Inferior parietal cortex (tissue), 1 donor: ENCODE data around the gene FOXF1.

ENCODE experiments used
- DNase-seq: peaks from one replicate; pipeline ENCODE4 v3.0.0-alpha.2; 2016; ENCODE audit errors: extremely low spot score

FOXF1 gene

DNA sequence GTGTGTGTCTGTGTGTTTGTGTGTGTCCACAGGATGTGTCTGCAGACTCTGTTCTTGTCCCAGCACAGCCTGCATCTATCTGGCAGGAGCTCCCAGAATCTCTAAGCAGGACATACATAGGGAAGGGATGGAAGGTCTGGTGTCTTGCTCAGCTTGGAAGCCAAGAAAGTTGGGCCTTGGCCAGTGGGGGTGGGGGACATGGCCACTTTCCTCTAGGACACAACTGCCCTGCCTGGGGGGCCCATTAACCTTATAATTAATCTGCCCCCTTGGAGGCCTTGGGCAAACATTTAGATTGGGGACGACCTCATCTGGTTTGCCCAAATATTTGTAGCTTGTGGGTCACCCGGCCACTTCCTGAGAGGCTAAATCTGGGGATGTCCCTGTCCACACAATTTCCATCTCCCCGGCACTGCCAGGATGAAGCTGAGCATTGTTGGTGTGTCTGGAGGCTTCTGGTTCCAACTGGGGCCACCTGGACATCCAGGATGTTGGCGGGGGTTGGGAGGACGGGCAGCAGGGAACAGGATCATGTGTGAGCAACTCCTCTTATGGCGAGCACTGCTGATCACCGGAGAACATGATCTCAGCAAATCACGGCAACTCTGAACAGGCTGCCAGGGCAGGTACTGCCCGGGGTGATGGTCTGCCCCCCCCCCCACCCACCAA lies 17.2 kb upstream of the FOXF1 start:
- DNase-seq = no peak

- no peak for DNase-seq
Observed at GRCh38 chr16:86494039-86494564, 16.2 kb upstream of the FOXF1 start.

- no peak for DNase-seq
Observed at GRCh38 chr16:86494565-86495356, 15.6 kb upstream of the FOXF1 start.

- DNase-seq = no peak
Observed at GRCh38 chr16:86495357-86495701, 15.0 kb upstream of the FOXF1 start.

DNA sequence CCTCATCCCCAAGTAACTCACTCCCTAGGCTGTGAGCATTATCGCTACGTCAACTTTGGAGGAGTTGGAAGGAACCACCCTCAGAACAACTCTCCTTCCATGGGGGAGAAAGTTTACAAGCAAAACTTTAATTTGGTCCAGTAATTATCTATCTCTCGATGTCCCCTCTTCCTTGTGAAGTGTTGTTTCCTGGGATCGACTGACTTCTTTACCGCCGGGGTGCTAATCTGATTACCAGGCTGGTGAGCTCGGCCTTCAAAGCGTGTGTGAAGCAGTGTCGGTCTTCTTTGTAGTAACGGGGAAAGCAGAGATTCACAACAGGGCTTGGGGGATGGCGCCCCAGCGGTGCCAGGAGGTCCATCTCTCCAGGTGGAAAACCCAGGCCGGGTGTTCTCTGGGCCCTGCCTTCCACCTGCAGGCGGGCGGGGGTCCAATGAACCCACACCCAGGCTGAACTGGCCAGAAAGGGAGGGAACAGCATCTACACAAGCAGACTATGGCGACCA lies 14.5 kb upstream of the FOXF1 start:
- DNase-seq = no peak

GRCh38 chr16:86496262-86496928 lies 13.9 kb upstream of the FOXF1 start:
- DNase-seq = no peak

DNA sequence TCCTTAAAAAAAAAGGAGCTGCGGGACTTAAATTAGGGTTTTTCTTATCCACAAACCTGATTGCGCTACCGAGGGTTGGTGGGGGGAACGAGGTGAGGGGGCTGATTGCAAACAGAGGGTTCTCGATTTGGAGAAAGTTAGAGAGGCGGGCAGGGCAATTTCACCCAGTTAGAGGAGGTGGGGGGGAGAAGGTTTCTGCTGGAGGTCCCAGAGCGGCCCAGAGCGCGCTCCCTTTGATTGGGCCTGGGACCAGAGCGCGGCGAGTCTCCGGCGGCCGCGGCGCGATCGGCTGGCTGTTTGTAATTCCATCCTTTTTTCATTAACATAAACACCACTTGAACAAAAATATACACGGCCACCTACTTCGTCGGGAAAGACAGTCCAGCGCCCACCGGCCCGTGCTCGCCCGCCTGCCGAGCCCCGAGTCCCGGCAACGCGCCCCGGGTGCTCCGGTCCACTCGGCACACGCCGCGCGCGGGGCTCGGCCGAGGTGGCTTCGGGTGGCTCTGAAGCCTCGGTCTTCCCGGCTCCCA lies 13.3 kb upstream of the FOXF1 start:
- DNase-seq = no peak

GRCh38 chr16:86497551-86498021 lies 12.7 kb upstream of the FOXF1 start:
- DNase-seq = no peak

GRCh38 chr16:86498155-86498670 lies 12.1 kb upstream of the FOXF1 start:
- no peak for DNase-seq

DNA sequence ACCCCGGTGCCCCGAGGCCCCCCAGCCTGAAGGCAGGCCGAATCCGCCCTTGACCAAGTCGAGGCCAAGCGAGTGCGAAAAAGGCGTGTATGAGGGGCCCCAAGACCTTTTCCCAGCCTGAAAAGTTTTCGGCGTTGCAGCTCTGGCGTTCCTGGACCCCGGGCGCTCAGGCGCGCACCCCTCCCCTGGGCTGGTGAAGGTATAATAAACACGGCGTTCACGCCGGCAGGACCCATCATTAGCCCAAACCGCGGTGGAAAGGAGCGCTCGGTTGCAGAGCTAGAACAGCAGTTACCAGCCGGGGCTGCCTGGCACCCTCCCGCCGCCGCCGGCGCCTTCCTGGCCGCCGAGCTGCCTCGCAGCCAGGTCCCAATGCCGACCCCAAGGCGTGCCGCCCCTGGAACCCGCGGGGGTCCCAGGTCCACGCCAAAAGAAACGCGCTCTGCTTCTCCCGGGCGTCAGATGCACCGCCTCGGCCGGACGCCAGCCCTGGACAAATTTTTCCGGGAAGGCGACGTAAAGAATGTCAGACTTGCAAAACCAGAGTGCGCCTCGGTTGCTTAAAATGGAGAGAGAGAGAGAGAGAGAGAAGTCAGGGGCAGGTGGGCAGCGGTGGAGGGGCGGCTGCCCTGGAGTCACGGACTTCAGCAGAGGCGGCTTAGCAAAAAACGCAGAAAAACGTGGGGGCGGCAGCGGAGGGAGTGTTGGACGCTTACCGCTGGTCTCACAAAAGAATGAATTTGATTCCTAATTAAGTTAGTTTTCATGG lies 11.5 kb upstream of the FOXF1 start:
- no peak for DNase-seq

- DNase-seq = no peak
Observed at GRCh38 chr16:86499440-86499786, 10.9 kb upstream of the FOXF1 start.

GRCh38 chr16:86499889-86500707 lies 10.2 kb upstream of the FOXF1 start:
- no peak for DNase-seq

DNA sequence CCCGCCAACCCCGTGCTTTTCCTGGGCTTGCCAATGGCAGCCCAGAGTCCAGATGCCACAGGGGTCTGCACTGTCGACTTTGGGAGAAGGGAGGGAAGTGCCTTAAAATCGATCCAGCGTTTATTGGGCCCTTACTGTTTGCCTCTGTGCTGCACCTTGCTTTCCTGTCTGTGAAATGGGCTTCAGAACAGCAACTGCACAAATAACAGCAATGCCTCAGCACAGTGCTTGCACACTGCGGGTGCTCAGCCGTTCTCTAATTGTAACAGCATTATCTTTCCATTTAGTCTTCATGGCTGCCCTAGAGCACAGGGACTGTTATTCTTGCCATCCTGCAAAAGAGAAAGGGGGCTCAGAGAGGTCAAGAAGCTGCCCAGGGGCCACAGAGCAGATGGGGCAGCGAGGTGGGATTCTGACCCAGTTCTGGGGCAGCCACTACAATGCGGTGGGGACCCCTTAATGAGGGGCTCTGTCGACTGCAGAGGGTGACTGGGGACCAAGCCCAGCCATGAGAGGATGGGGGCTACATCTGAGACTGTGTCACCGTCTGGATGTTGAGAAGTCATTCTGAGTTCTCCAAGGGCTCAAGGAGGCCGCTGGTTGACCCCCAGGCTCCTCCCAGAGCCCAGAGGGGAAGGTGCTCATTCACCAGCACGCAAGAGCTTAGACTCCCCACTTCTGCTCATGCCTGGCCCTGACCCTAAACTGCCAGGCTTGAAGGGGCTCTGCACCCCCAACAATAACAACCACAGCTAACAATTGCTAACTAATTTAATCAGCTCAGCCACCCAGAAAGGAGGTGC lies 9.4 kb upstream of the FOXF1 start:
- DNase-seq = no peak

DNA sequence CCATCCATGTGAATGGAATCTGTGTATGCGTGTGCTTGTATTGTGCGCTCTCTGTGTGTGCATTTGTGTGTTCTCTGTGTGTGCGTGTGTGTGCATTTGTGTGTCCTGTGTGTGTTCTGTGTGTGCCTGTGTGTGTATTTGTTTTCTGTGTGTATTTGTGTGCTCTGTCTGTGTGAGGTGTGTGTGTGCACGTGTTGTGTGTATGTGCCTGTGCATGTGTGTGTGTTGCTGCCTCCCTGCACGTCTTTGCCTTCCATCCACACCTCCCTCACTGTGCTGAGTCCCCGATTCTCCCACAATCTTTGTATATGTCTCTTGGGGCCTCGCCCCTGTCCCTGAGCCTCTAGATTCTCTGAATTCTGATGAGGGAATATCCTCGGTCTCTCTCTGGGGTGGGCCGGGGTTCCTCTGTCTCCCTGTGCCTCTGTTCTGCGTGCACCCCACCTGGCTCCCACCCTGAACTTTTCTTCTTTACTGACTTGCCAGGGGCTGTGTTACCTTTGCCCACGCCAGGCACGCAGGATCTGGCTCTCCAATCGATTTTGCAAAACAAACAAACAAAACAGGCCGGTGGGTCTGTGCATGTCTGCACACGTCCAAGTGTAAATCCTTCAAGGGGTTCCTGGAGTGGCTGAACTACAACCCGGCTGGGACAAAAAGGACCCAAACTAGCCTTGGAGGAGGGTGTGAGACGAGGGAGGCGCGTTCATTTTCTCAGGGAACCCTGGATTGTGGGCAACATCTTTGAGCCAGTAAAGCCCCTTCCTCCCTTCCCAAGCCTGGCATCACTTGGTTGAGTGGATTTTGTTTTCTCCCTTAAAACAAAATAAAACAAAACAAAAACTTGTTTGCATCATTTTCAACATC lies 8.1 kb upstream of the FOXF1 start:
- DNase-seq = no peak

GRCh38 chr16:86502856-86503748 lies 7.2 kb upstream of the FOXF1 start:
- no peak for DNase-seq

- DNase-seq = no peak
Observed at GRCh38 chr16:86503830-86504229, 6.5 kb upstream of the FOXF1 start.
